ENCODE results near the gene TMEM259. TPM values are rescaled to one million over a fixed set of nuclear protein-coding genes. Genes with fewer than 3 reads are reported as not detected.

Gene TMEM259
- total RNA-seq, 4 donors from 2014 or later: 47.4 to 164 (median 56.9) TPM

- Histone ChIP-seq H3K27ac (no peak overlapping the region), H3K4me3 (no peak overlapping the region), H3K27me3 (peaks cover 0 to 3% of the 10 kb centered on the region in 2 donors), H3K9me3 (no peaks in the 10 kb centered on the region), H3K36me3 (no peaks in the 10 kb centered on the region), H3K4me1 (no peaks in the 10 kb centered on the region)
- no peak for TF ChIP-seq POLR2A (IDR thresholded peaks at IDR 0.05)
- TF ChIP-seq CTCF (IDR thresholded peaks at IDR 0.05): no peak
- intact Hi-C loops (cut with DNase I; ENCODE audit: low total_unique reads): no loop called here
- no peak for DNase-seq
Observed at GRCh38 chr19:1047696-1048147, 26.8 kb upstream of the TMEM259 start.

GRCh38 chr19:1046836-1047695 lies 26.1 kb upstream of the TMEM259 start:
- no peak overlapping the region for H3K27ac ChIP-seq
- intact Hi-C loops (cut with DNase I; ENCODE audit: low total_unique reads): no loop called here
- H3K9me3 ChIP-seq: no peaks in the 10 kb centered on the region
- TF ChIP-seq POLR2A (IDR thresholded peaks at IDR 0.05): no peak
- no peaks in the 10 kb centered on the region for H3K4me1 ChIP-seq
- H3K27me3 ChIP-seq: peaks cover 6 to 9% of the 10 kb centered on the region in 2 donors
- H3K4me3 ChIP-seq: no peak overlapping the region
- no peaks in the 10 kb centered on the region for H3K36me3 ChIP-seq
- no peak for DNase-seq

- Histone ChIP-seq H3K36me3 (no peaks in the 10 kb centered on the region), H3K4me3 (no peak overlapping the region), H3K27ac (no peak overlapping the region), H3K9me3 (no peaks in the 10 kb centered on the region), H3K4me1 (peaks cover 0 to 1% of the 10 kb centered on the region in 2 donors), H3K27me3 (peaks cover 12 to 15% of the 10 kb centered on the region in 2 donors)
- DNase-seq: no peak
- intact Hi-C loops (cut with DNase I; ENCODE audit: low total_unique reads): no loop called here
- TF ChIP-seq POLR2A (IDR thresholded peaks at IDR 0.05) (no peak), CTCF (IDR thresholded peaks at IDR 0.05) (no peak)
Observed at GRCh38 chr19:1046117-1046626, 25.2 kb upstream of the TMEM259 start.

GRCh38 chr19:1045247-1045603 lies 24.3 kb upstream of the TMEM259 start:
- DNase-seq: no peak
- H3K27me3 ChIP-seq: peaks cover 12 to 15% of the 10 kb centered on the region in 2 donors
- TF ChIP-seq POLR2A (IDR thresholded peaks at IDR 0.05) (no peak), CTCF (IDR thresholded peaks at IDR 0.05) (no peak)
- no peaks in the 10 kb centered on the region for H3K9me3 ChIP-seq
- no peaks in the 10 kb centered on the region for H3K36me3 ChIP-seq
- H3K4me1 ChIP-seq: peaks cover 0 to 11% of the 10 kb centered on the region in 2 donors
- intact Hi-C loops (cut with DNase I; ENCODE audit: low total_unique reads): no loop called here
- no peak overlapping the region for H3K4me3 ChIP-seq
- no peak overlapping the region for H3K27ac ChIP-seq

DNA sequence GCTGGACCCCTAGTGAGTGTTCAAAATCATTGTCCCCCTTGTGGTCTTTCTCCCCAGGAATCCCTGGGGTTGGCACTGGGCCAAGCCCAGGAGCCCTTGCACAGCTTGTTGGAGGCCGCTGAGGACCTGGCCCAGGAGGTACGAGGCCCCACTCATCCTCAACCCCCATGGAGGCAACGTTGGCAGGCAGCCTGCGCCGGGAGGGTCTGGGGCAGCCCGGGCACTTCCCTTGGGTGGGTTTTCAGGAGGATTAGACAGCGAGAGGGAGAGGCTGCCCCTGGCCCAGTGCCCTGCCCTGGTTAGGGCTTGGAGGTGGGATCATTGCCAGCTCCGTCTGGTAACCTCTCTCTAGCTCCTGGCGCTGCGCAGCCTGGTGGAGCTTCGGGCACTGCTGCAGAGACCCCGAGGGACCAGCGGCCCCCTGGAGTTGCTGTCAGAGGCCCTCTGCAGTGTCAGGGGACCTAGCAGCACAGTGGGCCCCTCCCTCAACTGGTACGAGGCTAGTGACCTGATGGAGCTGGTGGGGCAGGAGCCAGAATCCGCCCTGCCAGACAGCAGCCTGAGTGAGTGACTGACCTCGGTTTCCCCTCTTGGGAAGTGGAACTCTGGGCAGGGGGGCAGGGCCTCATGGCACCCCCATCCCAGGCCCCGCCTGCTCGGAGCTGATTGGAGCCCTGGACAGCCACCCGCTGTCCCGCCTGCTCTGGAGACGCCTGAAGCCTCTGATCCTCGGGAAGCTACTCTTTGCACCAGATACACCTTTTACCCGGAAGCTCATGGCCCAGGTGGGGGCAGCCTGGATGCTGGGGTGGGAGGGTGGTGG lies 22.0 kb upstream of the TMEM259 start:
- no peak overlapping the region for H3K4me3 ChIP-seq
- DNase-seq: no peak
- no peak overlapping the region for H3K27ac ChIP-seq

More for the DNA sequence above, 22.0 kb upstream of the TMEM259 start:
- H3K27me3 ChIP-seq: peaks cover 12 to 15% of the 10 kb centered on the region in 2 donors
- no peaks in the 10 kb centered on the region for H3K9me3 ChIP-seq
- TF ChIP-seq POLR2A (IDR thresholded peaks at IDR 0.05) (no peak), CTCF (IDR thresholded peaks at IDR 0.05) (no peak)
- H3K36me3 ChIP-seq: no peaks in the 10 kb centered on the region
- H3K4me1 ChIP-seq: peaks cover 0 to 19% of the 10 kb centered on the region in 2 donors
- intact Hi-C loops (cut with DNase I; ENCODE audit: low total_unique reads): no loop called here
